ENCODE measurements around the gene SELENOV. TPM values are rescaled to one million over a fixed set of nuclear protein-coding genes. Genes with fewer than 3 reads are reported as not detected.

Gene SELENOV
- total RNA-seq, 4 donors from 2014 or later, result not detected

- no peak for DNase-seq
- intact Hi-C loops (cut with DNase I; ENCODE audit: low total_unique reads), result no loop called here
Observed at GRCh38 chr19:39489756-39490155, 25.2 kb upstream of the SELENOV start.

GRCh38 chr19:39492225-39492624, 22.7 kb upstream of the SELENOV start:
- TF ChIP-seq CTCF (IDR thresholded peaks at IDR 0.05 in 4 of 5, conservative IDR thresholded peaks at IDR 0.05 in 1 of 5) (no peak), POLR2A (IDR thresholded peaks at IDR 0.05) (no peak)
- no peak overlapping the region for H3K27ac ChIP-seq
- DNase-seq (no peak), ATAC-seq (no peak)
- peaks cover 0 to 44% of the 10 kb centered on the region in 2 donors for H3K36me3 ChIP-seq
- H3K4me3 ChIP-seq, result no peak overlapping the region
- in situ Hi-C loops (cut with MboI; ENCODE audit: low sequenced_read_pairs in 4 of 4), result no loop called here
- H3K9me3 ChIP-seq, result no peaks in the 10 kb centered on the region
- intact Hi-C loops (cut with DNase I; ENCODE audit: low total_unique reads), result no loop called here
- peaks cover 12 to 15% (median 15%) of the 10 kb centered on the region in 3 donors for H3K27me3 ChIP-seq
- H3K4me1 ChIP-seq, result no peaks in the 10 kb centered on the region

More at GRCh38 chr19:39489756-39490155, 25.2 kb upstream of the SELENOV start:
- Histone ChIP-seq H3K36me3 (peaks cover 0 to 67% of the 10 kb centered on the region in 2 donors), H3K9me3 (no peaks in the 10 kb centered on the region), H3K27ac (no peak overlapping the region), H3K4me1 (no peaks in the 10 kb centered on the region), H3K4me3 (no peak overlapping the region), H3K27me3 (no peaks in the 10 kb centered on the region)
- no peak for ATAC-seq
- no peak for TF ChIP-seq POLR2A (IDR thresholded peaks at IDR 0.05)
- in situ Hi-C loops (cut with MboI; ENCODE audit: low sequenced_read_pairs in 4 of 4), result loop anchor here in 1 of 4 donors (5.0 kb wide), 1 partner anchor 43 kb away; the partner anchor contains the start of gene EID2B

DNA sequence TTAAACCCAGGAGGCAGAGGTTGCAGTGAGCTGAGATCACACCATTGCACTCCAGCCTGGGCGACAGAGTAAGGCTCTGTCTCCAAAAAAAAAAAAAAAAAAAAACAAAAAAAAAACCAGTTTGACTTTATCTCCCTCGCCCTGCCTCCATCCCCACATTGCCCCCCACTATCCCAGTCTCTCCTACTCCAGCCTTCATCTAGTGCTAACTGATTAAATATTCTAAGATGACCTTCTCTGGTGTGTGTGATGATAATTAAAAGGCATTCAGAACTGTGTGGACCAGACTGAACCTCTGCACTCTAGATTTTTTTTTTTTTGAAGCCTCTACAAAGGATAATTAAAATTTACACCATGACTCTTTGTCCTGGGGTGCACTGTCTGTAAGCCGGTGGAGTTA, 22.2 kb upstream of the SELENOV start:
- in situ Hi-C loops (cut with MboI; ENCODE audit: low sequenced_read_pairs in 4 of 4), result no loop called here
- H3K27me3 ChIP-seq, result peaks cover 17 to 20% (median 20%) of the 10 kb centered on the region in 3 donors
- intact Hi-C loops (cut with DNase I; ENCODE audit: low total_unique reads), result no loop called here
- H3K4me1 ChIP-seq, result no peaks in the 10 kb centered on the region
- H3K9me3 ChIP-seq, result no peaks in the 10 kb centered on the region
- H3K4me3 ChIP-seq, result no peak overlapping the region
- H3K36me3 ChIP-seq, result peaks cover 0 to 38% of the 10 kb centered on the region in 2 donors
- no peak for ATAC-seq
- no peak overlapping the region for H3K27ac ChIP-seq
- no peak for TF ChIP-seq CTCF (IDR thresholded peaks at IDR 0.05 in 4 of 5, conservative IDR thresholded peaks at IDR 0.05 in 1 of 5)
- TF ChIP-seq POLR2A (IDR thresholded peaks at IDR 0.05), result no peak
- DNase-seq, result no peak

DNA sequence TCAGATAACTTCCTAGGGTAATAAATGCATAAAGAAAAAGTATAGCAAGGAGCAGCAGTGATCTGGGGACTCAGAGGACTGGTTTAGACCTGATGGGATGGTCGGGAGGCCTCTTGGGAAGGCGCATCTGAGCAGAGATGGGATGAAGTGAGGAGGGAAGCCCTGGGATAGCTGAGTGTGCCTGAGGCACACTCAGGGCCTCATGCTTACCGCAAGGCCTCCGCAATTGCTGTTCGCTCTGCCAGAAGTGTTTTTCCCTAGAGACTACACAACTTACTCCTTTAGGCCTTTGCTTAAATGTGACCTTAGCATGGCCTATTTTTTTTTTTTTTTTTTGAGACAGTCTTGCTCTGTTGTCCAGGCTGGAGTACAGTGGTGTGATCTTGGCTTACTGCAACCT, 20.3 kb upstream of the SELENOV start:
- Histone ChIP-seq H3K4me1 (no peaks in the 10 kb centered on the region), H3K36me3 (peaks cover 0 to 19% of the 10 kb centered on the region in 2 donors), H3K9me3 (no peaks in the 10 kb centered on the region), H3K27me3 (peaks cover 33 to 39% (median 39%) of the 10 kb centered on the region in 3 donors), H3K27ac (no peak overlapping the region), H3K4me3 (no peak overlapping the region)
- ATAC-seq, result no peak
- in situ Hi-C loops (cut with MboI; ENCODE audit: low sequenced_read_pairs in 4 of 4), result no loop called here
- TF ChIP-seq CTCF (IDR thresholded peaks at IDR 0.05 in 4 of 5, conservative IDR thresholded peaks at IDR 0.05 in 1 of 5), result no peak
- TF ChIP-seq POLR2A (IDR thresholded peaks at IDR 0.05), result no peak
- no peak for DNase-seq
- intact Hi-C loops (cut with DNase I; ENCODE audit: low total_unique reads), result no loop called here

DNA sequence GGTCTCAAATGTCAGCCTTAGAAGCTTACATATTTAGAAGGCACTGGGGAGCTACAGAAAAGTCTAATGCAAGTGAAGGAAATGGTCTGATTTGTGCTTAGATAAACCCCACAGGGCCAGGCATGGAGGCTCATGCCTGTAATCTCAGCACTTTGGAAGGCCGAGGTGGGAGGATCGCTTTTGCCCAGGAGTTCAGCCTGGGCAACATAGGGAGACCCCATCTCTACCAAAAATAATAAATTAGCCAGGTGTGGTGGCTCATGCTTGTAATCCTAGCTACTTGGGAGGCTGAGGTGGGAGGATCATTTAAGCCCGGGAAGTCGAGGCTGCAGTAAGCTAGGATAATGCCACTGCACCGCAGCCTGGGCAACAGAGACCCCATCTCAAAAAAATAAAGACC, 18.9 kb upstream of the SELENOV start:
- ATAC-seq (no peak), DNase-seq (no peak)
- no peaks in the 10 kb centered on the region for H3K9me3 ChIP-seq
- H3K27ac ChIP-seq, result no peak overlapping the region
- no peak for TF ChIP-seq POLR2A (IDR thresholded peaks at IDR 0.05)
- TF ChIP-seq CTCF (IDR thresholded peaks at IDR 0.05 in 4 of 5, conservative IDR thresholded peaks at IDR 0.05 in 1 of 5), result no peak
- no peak overlapping the region for H3K4me3 ChIP-seq
- in situ Hi-C loops (cut with MboI; ENCODE audit: low sequenced_read_pairs in 4 of 4), result no loop called here
- intact Hi-C loops (cut with DNase I; ENCODE audit: low total_unique reads), result no loop called here
- peaks cover 0 to 5% of the 10 kb centered on the region in 2 donors for H3K36me3 ChIP-seq
- no peaks in the 10 kb centered on the region for H3K4me1 ChIP-seq
- H3K27me3 ChIP-seq, result peaks cover 44 to 53% (median 53%) of the 10 kb centered on the region in 3 donors
